HG03039 (cell line): ENCODE data around the gene PERCC1.
"Not testable (repeated sequence)": the region's sequence is repeated elsewhere in the genome, so short reads cannot be mapped to it uniquely, and the experiment has no call there.

Experiments used
- ATAC-seq: cut with Tn5 transposase; IDR thresholded peaks from one replicate; pipeline ENCODE4 v1.9.1; 2021; ENCODE audit warnings: mild to moderate bottlenecking, moderate library complexity; ENCODE audit not compliant: unreplicated experiment

Gene PERCC1

DNA sequence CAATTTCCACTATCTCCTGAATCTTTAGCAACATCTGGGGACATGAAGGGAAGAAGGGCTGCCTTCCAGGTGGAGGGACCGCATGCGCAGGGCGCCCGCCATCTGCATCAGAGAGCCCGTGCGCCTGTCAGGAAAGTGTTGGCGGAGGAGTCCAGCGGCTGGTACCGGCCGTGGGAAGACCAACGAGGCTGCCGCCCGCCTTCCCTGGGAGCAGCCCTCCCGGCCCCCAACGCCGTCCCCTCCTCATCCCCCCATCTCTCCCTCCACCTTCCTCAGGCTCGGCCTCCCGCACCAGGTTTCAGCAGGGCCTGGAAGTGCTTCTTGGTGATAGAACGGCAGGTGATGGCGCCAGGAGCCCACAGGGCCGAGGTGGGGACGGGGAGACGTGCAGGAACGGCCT is 35.2 kb downstream of the PERCC1 start:
- ATAC-seq, result no peak

DNA sequence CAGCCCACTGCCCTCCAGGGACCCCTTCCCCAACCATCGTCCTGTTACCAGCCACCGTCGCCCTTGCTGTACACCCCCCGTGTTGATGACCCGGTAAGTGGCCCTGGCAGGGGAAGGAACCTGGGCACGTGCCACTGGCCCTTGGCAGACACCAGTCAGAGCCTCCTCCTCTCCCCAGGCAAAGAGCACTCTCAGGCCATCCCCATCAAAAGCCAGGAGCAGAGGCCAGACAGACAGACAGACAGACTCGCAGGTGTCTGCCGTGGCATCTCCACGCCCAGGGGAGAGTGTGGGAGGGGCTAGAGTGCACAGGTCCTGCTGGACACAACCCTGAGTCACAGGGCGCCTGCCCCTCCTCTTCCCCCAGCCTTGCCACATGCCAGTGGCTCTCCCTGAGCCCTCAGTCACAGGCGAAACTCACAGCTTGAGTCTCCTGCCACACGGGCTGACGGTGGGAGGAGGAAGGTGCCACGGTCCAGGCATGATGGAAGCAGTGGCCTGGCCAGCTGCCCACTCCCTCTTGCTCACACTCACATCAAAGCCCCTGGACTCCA is 36.2 kb downstream of the PERCC1 start:
- no peak for ATAC-seq

DNA sequence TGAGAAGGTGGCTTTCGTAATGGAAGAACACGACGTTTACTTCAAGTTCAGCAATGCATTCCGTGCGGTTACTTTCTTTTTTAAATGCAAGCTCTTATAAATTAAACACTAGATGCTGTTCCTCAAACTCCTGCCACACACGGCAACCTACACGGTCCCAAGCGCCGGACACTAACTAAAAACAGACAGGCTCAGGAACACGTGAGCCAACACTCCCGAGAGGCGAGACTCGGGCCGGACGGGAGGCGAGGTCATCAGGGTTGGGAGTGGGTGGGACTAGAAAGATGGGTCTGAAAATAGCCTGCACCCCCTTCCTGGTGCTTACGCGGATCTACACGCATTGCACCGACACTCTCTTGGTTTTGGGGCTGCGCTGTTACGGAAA is 37.5 kb downstream of the PERCC1 start:
- no peak for ATAC-seq

DNA sequence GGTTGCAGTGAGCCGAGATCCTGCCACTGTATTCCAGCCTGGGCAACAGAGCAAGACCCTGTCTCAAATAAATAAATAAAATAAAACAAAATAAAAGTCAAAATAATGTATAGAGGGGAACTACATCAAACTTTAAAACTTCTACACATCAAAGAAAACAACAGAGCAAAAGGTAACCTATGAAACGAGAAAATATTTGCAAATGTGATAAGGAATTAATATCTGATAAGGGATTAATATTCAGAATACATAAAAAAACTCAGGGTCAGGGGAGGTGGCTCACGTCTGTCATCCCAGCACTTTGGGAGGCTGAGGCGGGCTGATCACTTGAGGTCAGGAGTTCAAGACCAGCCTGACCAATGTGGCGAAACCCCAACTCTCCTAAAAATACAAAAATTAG is 38.3 kb downstream of the PERCC1 start:
- ATAC-seq, result not testable (repeated sequence)

DNA sequence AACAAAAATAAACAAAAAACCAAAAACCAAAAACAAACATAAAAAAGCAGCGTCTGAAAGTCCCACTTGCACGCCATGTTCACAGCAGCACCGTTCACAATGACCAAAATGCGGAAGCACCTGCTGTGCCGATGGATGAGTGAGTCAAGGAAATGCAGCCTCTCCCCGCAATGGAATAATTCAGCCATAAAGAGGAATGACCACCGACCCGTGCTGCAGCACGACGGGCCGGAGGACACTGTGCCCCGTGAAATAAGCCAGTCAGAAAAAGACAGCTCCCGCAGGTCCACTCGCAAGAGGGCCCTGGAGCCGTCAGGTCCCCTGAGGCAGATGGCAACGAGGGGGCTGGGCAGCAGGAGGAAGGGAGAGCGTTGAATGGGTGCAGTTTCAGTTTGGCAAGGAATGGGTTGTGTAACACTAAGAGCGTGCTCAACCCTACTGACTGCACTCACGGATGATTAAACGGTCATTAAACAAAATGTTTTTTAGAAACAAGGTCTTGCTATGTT is 38.9 kb downstream of the PERCC1 start:
- no peak for ATAC-seq

DNA sequence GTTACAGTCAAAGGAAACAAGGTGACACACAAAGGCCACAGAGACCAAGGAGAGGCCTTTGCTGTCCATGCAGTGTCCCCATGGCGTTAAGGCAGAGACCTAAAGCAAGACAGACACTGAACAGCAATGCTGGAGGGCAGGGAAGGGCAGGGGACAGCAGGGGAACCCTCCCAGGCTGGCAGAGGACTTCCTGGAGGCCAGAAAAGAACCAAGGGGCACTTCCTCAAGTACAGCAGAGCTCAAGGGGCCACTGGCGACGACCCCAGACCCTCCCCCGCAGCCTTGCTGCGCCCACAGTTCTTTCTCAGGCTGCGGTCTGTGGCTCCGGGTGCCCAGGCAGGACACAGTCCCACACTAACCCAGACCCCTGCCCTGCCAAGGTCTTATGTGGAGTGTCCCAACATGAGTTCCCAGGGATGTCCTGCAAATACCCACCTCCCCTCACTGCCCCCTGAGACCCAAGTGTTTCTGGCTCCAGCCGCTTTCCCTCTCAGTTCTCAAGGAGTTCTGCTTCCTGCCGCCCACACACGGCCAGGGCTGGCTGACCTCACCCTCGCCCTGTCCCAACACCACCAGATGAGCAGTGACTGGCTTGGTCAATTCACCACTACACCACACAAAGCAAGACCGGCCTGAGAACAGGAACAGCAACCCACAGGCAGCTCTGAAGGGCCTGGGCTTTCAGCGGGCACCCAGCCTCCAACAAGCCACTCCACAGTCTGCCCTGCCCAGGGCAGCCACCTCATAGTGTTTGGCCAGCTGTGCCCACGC is 39.8 kb downstream of the PERCC1 start:
- ATAC-seq, result no peak

DNA sequence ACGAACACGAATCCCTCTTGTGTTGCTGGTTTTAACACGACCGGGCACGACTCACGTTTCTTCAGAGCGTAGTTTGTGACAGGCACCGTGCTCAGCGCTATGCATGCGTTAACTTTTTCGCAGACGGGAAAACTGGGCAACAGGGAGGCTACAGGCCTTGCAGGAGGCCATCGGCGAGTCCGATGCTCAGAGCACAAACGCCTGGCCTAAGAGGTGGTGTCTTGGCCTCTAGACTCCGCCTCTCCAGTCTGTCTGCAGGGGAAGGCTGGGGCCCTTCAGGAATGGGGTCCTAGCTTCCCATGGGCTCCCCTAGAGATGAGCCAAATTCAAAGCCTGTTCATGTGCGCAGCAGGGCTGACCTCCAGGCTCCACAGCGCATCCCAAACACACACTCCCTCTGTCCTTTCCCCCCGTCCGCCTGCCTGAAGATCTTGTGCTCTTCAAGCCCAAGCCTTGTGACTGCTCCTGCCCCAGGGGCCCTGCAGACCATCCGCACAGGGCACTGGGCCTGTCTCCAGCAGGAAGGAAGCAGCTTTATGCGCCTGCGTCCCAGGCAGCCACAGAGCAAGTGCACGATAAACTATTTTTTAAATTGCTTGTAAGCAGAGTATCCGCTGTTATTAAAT is 40.8 kb downstream of the PERCC1 start:
- ATAC-seq, result no peak

DNA sequence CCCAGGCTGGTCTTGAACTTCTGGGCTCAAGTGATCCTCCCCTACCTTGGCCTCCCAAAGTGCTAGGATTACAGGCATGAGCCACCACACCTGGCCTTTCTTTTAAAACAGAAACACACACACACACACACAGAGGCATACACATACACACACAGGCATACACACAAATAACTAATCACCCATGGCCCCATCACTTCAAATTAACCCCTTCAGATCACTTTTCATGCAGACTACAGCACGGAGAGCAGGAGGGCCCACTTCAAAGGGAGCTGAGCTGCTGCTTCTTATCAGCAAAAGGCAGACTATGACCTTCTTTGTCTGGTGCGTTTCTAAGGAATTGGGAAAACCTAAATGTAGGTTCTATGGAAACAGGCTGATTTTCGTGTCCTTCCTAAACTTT is 42.1 kb downstream of the PERCC1 start:
- ATAC-seq, result no peak

DNA sequence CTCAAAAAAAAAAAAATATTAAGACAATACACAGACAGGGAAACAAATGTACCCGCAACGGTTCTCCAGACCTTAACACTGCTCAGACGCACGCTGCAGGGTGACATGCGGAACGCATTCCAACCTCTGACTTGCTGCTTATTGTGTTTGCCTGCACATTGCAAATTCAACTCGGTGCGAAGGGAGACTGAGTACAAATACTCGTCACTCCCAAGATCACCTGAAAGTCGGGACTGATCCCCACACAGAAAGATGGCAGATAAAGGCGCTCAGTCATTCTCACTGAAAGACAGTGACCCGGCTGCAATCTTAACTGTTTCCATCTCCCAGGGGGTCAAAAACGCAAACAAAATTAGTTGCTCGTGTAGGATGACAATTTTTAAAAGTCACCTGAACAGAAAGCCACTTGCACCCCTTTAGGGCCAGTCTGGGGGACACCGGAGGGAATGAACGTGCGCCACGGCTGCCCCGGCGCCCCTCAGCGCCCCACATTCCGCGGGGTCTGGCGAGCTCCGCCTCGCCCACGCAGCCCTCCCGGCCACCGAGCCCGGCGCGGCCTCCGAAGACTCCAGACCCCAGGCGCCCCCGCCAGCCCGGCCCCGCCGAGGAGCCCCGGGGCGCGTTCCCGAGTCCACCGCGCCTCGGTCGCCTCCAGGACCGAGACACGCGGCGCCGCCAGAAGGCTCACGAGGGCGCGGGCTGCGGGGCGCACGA is 43.4 kb downstream of the PERCC1 start:
- no peak for ATAC-seq

DNA sequence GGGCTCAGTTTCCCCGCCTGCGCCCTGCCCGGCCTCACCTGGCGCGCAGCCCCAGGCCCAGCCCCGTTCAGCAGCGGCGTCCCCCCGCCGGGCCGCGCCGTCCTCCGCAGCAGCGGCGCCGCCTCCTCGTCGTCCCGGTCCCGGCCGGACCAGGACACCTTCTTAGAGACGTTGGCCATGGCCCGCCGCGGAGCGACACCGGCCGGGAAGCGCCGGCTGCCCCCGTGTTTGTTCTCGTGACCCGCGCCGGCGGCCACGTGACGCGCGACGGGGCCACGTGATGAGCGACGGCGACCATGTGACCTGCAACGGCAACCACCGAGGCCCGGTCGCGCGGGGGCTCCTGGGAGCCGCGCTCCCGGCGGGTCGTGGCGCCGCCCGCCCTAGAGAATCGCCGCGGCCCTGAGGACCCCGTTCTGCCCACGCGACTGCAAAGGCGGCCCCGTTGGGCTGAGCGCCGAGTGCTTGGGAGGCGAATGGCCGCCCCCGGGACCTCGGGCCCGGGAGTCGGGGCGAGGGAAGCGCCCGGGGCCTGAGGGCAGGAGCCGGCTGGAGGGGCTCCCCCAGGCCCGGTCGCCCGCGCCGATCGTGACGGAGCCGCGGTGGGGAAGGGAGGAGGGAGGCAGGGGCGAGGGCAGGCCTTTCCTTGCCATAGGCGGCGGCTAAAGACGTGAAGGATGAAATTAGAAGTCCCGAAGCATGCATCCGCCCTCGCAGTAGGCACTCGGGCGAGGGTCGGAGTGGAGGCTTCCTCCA is 44.1 kb downstream of the PERCC1 start, which contains the start of gene CLCN7:
CLCN7 (minus strand) TSS at position 233 of the 756 bp plus-strand sequence; CDS start at position 179, 54 bp downstream.
- peak; percentile 71 for ATAC-seq

DNA sequence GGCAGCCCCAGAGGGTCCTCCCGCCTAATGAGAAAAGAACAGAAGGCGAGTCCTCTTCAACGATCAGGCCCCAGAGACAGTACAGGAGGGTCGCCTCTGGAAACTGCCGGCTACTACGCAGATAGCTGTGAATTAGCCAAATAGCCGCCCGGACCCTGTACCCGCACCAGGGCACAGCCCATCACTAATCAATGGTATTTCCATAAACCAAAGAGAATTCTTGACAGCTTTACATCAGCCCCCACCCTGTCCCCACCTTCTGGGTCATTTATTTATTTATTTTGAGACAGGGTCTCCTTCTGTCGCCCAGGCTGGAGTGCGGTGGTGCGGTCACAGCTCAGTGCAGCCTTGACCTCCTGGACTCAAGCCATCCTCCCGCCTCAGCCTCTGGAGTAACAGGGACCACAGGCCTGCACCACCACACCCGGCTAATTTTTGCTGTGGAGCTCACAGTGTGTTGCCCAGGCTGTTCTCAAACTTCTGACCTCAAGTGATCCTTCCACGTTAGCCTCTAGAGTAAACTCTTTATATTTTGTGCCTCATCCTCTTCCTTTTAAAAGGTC is 44.8 kb downstream of the PERCC1 start:
- ATAC-seq, result no peak

DNA sequence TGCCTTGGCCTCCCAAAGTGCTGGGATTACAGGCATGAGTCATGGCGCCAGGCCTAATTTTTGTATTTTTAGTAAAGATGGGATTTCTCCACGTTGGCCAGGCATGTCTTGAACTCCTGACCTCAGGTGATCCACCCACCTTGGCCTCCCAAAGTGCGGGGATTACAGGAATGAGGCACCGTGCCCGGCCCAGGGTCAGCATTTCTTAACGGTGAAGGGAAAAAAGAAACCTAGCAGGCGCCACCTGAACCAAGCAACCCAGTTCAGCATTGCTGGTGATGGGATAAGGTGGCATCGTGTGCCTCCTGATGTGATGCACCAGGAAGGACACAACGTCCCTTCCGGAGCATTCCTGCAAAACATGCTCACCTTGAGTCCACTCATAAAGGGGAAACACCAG is 46.2 kb downstream of the PERCC1 start:
- ATAC-seq, result no peak

DNA sequence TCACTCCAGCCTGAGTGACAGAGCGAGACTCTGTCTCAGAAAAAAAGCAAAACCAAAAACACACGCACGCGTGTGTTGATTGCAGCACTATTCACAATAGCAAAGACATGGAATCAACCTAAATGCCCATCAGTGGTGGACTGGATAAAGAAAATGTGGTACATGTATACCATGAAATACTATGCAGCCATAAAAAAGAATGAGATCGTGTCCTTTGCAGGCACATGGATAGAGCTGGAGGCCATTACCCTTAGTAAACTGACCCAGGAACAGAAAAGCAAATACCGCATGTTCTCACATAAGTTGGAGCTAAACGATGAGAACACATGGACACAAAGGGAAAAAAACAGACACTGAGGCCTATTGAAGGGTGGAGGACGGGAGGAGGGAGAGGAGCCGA is 48.1 kb downstream of the PERCC1 start:
- not testable (repeated sequence) for ATAC-seq

DNA sequence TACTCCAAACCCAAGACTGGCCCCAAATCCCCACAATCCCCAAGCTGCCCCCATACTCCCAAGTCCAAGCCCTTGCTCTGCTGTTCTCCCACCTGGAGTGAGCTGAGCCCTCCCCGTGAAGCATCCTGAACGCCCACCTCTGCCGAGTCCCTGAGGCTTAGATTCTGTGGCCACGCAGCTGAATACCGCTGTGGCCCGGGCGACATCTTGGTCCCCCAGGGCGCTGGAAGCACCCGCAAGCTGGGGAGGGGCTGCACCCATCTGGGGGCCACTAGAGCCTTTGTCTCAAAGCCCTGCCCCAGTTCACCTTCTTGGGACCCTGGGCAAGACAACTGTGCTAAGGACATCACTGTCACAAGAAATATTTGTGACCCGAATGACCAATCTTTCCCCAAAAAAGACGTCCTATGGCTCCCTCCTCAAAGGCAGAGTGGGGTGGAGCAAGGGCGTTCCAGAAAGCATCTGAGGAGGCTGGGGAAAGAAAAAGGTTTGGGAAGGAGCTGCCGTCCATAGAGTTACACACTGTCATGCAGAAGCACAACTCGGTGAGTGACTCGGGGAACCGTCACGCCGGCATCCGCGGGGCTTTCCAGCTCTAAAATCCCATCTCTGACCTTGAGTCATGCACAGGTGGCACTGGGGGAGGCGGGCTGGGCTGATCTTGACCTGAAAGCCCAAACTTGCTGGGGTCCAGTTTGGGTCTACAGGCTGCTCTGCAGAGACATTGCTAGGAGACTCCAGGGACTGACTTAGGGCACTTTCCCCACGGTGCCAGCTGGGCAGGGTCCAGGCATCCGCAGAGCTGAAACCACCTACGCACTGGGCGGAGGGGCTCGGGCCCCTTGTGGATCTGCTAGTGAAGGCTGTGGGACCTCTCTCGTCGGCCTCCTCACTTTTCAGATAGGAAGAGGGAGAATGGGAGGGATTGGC is 51.3 kb downstream of the PERCC1 start:
- ATAC-seq, result no peak
